Naive B cell (primary cell): ENCODE data around the gene ARHGAP32. TPM values are rescaled to one million over a fixed set of nuclear protein-coding genes. Genes with fewer than 3 reads are reported as not detected.

Experiments used
- ATAC-seq, 2 donors: fragments of 150-1000 bp; cut with Tn5 transposase; 2 replicates each; pipeline ENCODE4 v1.10.0; 2021; ENCODE audit warnings: low read depth in 2 of 2, mild to moderate bottlenecking in 2 of 2, moderate library complexity in 2 of 2
- DNase-seq: peaks from one replicate; pipeline ENCODE4 v3.0.0; 2022
- H3K27ac Mint-ChIP-seq, 6 donors: one replicate each; pipeline ENCODE4 v1.8.0; 2020 to 2022; ENCODE audit warnings: mild to moderate bottlenecking in 6 of 6, mixed read lengths in 6 of 6, moderate library complexity in 5 of 6, inconsistent platforms in 2 of 6
- H3K27me3 Mint-ChIP-seq, 3 donors: one replicate each; pipeline ENCODE4 v1.8.0; 2021 to 2022; ENCODE audit warnings: mixed read lengths in 3 of 3, mild to moderate bottlenecking in 1 of 3
- H3K36me3 Mint-ChIP-seq, 2 donors: one replicate each; pipeline ENCODE4 v1.8.0; 2020 to 2022; ENCODE audit warnings: mixed read lengths in 2 of 2, inconsistent platforms in 1 of 2, mild to moderate bottlenecking in 1 of 2
- H3K4me1 Mint-ChIP-seq, 3 donors: one replicate each; pipeline ENCODE4 v1.8.0; 2020 to 2022; ENCODE audit warnings: mixed read lengths in 3 of 3, inconsistent platforms in 1 of 3, mild to moderate bottlenecking in 1 of 3, moderate library complexity in 1 of 3
- H3K4me3 Mint-ChIP-seq, 8 donors: one replicate each; pipeline ENCODE4 v1.8.0; 2020 to 2022; ENCODE audit warnings: mild to moderate bottlenecking in 8 of 8, mixed read lengths in 8 of 8, moderate library complexity in 8 of 8, inconsistent platforms in 2 of 8
- H3K9me3 Mint-ChIP-seq, 7 donors: one replicate each; pipeline ENCODE4 v1.8.0; 2020 to 2022; ENCODE audit warnings: mixed read lengths in 7 of 7, mild to moderate bottlenecking in 5 of 7, inconsistent platforms in 2 of 7, moderate library complexity in 1 of 7
- polyA plus RNA-seq, 6 donors: library from polyadenylated mRNA; unstranded; fragments of 300-500 nt; fragmentation: Illumina TruSeq; gene quantifications; one replicate each; pipeline ENCODE4 v1.2.3, GENCODE V29; 2021; ENCODE audit warnings: low read depth in 6 of 6

ARHGAP32 gene
- polyA plus RNA-seq, result 1 to 10 TPM in 5 of 6 donors, under 1 TPM in 1; 0.91 to 5.0 (median 2.8) TPM

- Mint-ChIP-seq H3K27ac (no peak within 1 kb of the TSS), H3K36me3 (peaks cover 0 to 7% of the 10 kb centered on the region in 2 donors), H3K9me3 (peaks cover 0 to 6% (median 2%) of the 10 kb centered on the region in 7 donors), H3K4me3 (no peak within 1 kb of the TSS), H3K4me1 (peaks cover 4 to 7% (median 7%) of the 10 kb centered on the region in 3 donors), H3K27me3 (no peaks in the 10 kb centered on the region)
- DNase-seq (no peak), ATAC-seq (peak in 1 of 2 donors; percentile 23)
Measured at GRCh38 chr11:129192150-129192549, at the start of gene ARHGAP32. Gene ARHGAP32 (minus strand): TSS chr11:129192325. CDS start chr11:129192198, 127 bp downstream.

- ATAC-seq, result no peak
- no peak overlapping the region for H3K4me3 Mint-ChIP-seq
- no peaks in the 10 kb centered on the region for H3K27me3 Mint-ChIP-seq
Measured at GRCh38 chr11:129239207-129239606, 47.1 kb upstream of the ARHGAP32 start.

DNA sequence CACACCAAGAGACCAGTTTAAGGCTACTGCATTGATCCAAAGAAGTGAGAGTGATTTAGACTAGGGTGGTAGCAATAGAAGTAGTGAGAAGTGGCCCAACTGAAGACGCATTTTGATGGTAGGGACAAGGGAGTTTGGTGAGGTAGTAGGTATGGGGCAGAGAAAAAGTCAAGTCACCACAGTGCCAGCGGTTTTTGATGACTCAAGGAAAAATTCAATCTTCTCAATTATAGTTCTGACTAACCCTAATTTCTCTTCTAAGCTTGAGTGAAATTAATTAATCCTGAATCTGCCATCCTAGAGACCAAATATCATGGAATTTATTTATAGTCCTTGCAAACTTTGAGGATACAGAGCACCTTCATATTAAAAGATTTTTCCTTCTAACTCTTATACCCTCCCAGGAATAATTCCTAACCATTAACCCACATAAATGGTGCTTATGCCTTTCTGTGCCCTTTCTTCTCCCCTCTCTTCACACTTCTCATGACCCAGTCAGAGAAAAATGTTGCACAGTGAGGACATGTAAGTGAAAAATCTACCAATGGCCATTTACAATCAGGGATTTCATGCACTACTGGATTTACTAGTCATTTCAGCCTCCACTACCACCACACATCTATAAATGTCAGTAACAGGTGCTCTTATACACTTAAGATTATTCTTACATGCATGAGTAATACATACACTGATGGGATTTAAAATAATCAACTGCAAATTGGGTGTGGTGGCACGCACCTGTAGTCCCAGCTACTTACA is 45.9 kb upstream of the ARHGAP32 start:
- H3K9me3 Mint-ChIP-seq, result peaks cover 0 to 7% (median 0%) of the 10 kb centered on the region in 7 donors
- H3K36me3 Mint-ChIP-seq, result no peaks in the 10 kb centered on the region
- peaks cover 4 to 32% (median 13%) of the 10 kb centered on the region in 3 donors for H3K4me1 Mint-ChIP-seq
- no peak overlapping the region for H3K4me3 Mint-ChIP-seq
- DNase-seq (no peak), ATAC-seq (no peak)
- no peaks in the 10 kb centered on the region for H3K27me3 Mint-ChIP-seq
- peak overlapping the region in 3 of 6 donors; percentile 0 to 56 (median 44) for H3K27ac Mint-ChIP-seq

More at GRCh38 chr11:129239207-129239606, 47.1 kb upstream of the ARHGAP32 start:
- Mint-ChIP-seq H3K9me3 (peaks cover 0 to 7% (median 0%) of the 10 kb centered on the region in 7 donors), H3K4me1 (peaks cover 10 to 40% (median 19%) of the 10 kb centered on the region in 3 donors), H3K27ac (no peak overlapping the region), H3K36me3 (no peaks in the 10 kb centered on the region)
- DNase-seq, result no peak

GRCh38 chr11:129237456-129237855 is 45.3 kb upstream of the ARHGAP32 start:
- DNase-seq (no peak), ATAC-seq (no peak)
- no peaks in the 10 kb centered on the region for H3K36me3 Mint-ChIP-seq
- no peaks in the 10 kb centered on the region for H3K27me3 Mint-ChIP-seq
- H3K4me1 Mint-ChIP-seq, result peaks cover 4 to 33% (median 8%) of the 10 kb centered on the region in 3 donors
- H3K4me3 Mint-ChIP-seq, result no peak overlapping the region
- peak overlapping the region in 1 of 6 donors; percentile 44 for H3K27ac Mint-ChIP-seq
- peaks cover 0 to 7% (median 0%) of the 10 kb centered on the region in 7 donors for H3K9me3 Mint-ChIP-seq

GRCh38 chr11:129236850-129237249 is 44.7 kb upstream of the ARHGAP32 start:
- ATAC-seq (no peak), DNase-seq (no peak)
- peaks cover 4 to 33% (median 4%) of the 10 kb centered on the region in 3 donors for H3K4me1 Mint-ChIP-seq
- H3K9me3 Mint-ChIP-seq, result peaks cover 0 to 7% (median 0%) of the 10 kb centered on the region in 7 donors
- H3K36me3 Mint-ChIP-seq, result peaks cover 0 to 3% of the 10 kb centered on the region in 2 donors
- H3K4me3 Mint-ChIP-seq, result no peak overlapping the region
- H3K27ac Mint-ChIP-seq, result no peak overlapping the region
- no peaks in the 10 kb centered on the region for H3K27me3 Mint-ChIP-seq

- peaks cover 0 to 7% (median 0%) of the 10 kb centered on the region in 7 donors for H3K9me3 Mint-ChIP-seq
- H3K27ac Mint-ChIP-seq, result no peak overlapping the region
- no peak overlapping the region for H3K4me3 Mint-ChIP-seq
- no peak for ATAC-seq
- H3K36me3 Mint-ChIP-seq, result peaks cover 0 to 3% of the 10 kb centered on the region in 2 donors
- DNase-seq, result no peak
- H3K4me1 Mint-ChIP-seq, result peaks cover 2 to 29% (median 4%) of the 10 kb centered on the region in 3 donors
- H3K27me3 Mint-ChIP-seq, result no peaks in the 10 kb centered on the region
Measured at GRCh38 chr11:129234978-129235377, 42.9 kb upstream of the ARHGAP32 start.

DNA sequence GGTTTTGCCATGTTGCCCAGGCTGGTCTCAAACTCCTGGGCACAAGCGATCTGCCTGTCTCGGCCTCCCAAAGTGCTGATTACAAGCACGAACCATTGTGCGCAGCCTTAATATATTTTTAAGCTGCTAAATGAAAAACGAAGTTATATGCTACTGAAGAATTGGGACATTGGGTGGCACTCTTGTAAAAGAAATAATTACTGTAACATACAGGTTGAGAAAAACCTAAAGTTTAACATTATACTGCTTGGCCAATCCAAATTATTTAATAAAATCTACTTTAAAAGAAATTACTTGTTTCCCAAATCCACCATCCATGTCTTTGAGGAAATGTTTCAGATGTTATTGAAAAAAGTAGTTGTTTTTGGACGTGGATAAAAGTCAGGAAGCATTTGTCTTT is 37.9 kb upstream of the ARHGAP32 start:
- H3K4me1 Mint-ChIP-seq, result peaks cover 0 to 15% (median 7%) of the 10 kb centered on the region in 3 donors
- no peak overlapping the region for H3K4me3 Mint-ChIP-seq
- H3K36me3 Mint-ChIP-seq, result peaks cover 14 to 29% of the 10 kb centered on the region in 2 donors
- no peaks in the 10 kb centered on the region for H3K27me3 Mint-ChIP-seq
- H3K27ac Mint-ChIP-seq, result no peak overlapping the region
- DNase-seq (peak; percentile 3), ATAC-seq (no peak)
- H3K9me3 Mint-ChIP-seq, result peaks cover 11 to 32% (median 28%) of the 10 kb centered on the region in 7 donors

DNA sequence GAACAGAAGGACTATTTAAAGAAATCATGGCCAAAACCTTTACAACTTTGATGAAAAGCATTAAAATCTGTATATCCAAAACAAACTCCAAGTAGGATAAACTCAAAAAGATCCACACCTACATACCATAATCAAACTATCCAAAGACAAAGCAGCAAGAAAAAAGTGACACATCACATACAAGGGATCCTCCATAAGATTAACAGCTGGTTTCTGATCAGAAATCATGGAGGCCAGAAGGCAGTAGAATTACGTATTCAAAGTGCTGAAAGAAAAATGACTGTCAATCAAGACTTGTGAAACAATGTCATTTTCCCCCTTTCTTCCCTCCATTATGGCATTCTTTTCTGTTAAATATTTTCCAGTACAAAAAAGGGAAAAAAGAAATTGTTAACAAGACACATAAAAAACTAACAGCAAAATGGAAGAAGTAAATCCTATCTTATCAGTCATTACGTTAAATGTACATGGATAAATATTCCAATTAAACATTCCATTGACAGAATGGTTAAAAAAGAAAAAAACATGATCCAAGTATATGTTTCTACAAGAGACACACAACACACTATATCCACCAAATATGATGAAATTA is 34.2 kb upstream of the ARHGAP32 start:
- peaks cover 11 to 39% (median 29%) of the 10 kb centered on the region in 7 donors for H3K9me3 Mint-ChIP-seq

GRCh38 chr11:129225190-129225589 is 33.1 kb upstream of the ARHGAP32 start:
- DNase-seq, result no peak
- peak overlapping the region in 1 of 6 donors; percentile 64 for H3K27ac Mint-ChIP-seq
- no peak for ATAC-seq
- peaks cover 11 to 39% (median 29%) of the 10 kb centered on the region in 7 donors for H3K9me3 Mint-ChIP-seq
- no peaks in the 10 kb centered on the region for H3K27me3 Mint-ChIP-seq
- no peak overlapping the region for H3K4me3 Mint-ChIP-seq
- H3K4me1 Mint-ChIP-seq, result peaks cover under 1 to 13% (median 3%) of the 10 kb centered on the region in 3 donors
- H3K36me3 Mint-ChIP-seq, result peaks cover 11 to 30% of the 10 kb centered on the region in 2 donors

More for the DNA sequence above, 34.2 kb upstream of the ARHGAP32 start:
- H3K36me3 Mint-ChIP-seq, result peaks cover 11 to 30% of the 10 kb centered on the region in 2 donors
- H3K27me3 Mint-ChIP-seq, result no peaks in the 10 kb centered on the region
- DNase-seq, result no peak
- peaks cover 0 to 13% (median 3%) of the 10 kb centered on the region in 3 donors for H3K4me1 Mint-ChIP-seq
- no peak for ATAC-seq
- H3K4me3 Mint-ChIP-seq, result no peak overlapping the region
- H3K27ac Mint-ChIP-seq, result peak overlapping the region in 1 of 6 donors; percentile 39

DNA sequence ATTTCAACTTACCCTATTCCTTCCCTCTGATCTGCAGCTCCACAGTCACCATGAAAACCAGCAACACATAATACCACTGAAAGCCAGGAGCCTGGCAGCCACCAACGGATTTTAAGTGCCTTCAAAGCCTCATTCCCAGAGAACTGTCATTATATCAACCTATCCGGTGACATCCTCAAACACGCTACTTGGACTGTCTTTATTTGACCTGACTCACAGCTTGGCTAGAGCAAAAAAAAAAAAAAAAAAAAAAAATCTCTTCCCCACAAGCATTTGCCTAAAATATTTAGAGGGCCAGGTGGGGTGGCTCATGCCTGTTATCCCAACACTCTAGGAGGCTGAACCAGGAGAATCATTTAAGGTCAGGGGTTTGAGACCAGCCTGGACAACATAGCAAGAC is 32.4 kb upstream of the ARHGAP32 start:
- Mint-ChIP-seq H3K27me3 (no peaks in the 10 kb centered on the region), H3K27ac (peak overlapping the region in 1 of 6 donors; percentile 7), H3K4me1 (peaks cover 3 to 20% (median 7%) of the 10 kb centered on the region in 3 donors), H3K36me3 (peaks cover 11 to 30% of the 10 kb centered on the region in 2 donors), H3K4me3 (no peak overlapping the region), H3K9me3 (peaks cover 11 to 39% (median 29%) of the 10 kb centered on the region in 7 donors)
- DNase-seq (no peak), ATAC-seq (no peak)

DNA sequence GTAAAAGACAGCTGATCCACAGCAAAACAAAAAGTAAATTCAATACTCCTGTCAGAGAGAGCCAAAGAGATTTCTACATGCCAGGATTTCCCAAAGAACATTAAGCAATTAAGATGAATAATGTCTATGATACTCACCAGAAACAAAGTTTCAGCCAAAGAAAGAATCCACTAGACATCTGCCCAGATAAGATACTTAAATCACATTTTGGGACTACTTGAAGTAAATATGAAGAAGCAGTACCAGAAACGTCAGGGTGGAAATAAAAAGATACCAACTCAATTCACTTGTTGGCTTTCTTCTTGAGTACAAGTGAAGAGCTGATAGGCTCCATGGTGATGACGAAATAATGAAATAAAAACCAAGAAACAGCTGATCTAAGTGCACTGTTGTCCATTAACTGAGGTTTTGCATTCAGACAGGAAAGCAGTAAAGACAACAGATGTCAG is 31.6 kb upstream of the ARHGAP32 start:
- Mint-ChIP-seq H3K9me3 (peaks cover 11 to 39% (median 29%) of the 10 kb centered on the region in 7 donors), H3K4me1 (peaks cover 3 to 26% (median 7%) of the 10 kb centered on the region in 3 donors), H3K27ac (no peak overlapping the region), H3K27me3 (no peaks in the 10 kb centered on the region), H3K4me3 (no peak overlapping the region), H3K36me3 (peaks cover 11 to 30% of the 10 kb centered on the region in 2 donors)
- no peak for ATAC-seq
- DNase-seq, result no peak

GRCh38 chr11:129223260-129223659 is 31.1 kb upstream of the ARHGAP32 start:
- Mint-ChIP-seq H3K36me3 (peaks cover 11 to 30% of the 10 kb centered on the region in 2 donors), H3K9me3 (peaks cover 11 to 39% (median 29%) of the 10 kb centered on the region in 7 donors), H3K4me1 (peaks cover 3 to 29% (median 7%) of the 10 kb centered on the region in 3 donors), H3K27ac (no peak overlapping the region), H3K4me3 (no peak overlapping the region), H3K27me3 (no peaks in the 10 kb centered on the region)
- no peak for DNase-seq
- no peak for ATAC-seq

DNA sequence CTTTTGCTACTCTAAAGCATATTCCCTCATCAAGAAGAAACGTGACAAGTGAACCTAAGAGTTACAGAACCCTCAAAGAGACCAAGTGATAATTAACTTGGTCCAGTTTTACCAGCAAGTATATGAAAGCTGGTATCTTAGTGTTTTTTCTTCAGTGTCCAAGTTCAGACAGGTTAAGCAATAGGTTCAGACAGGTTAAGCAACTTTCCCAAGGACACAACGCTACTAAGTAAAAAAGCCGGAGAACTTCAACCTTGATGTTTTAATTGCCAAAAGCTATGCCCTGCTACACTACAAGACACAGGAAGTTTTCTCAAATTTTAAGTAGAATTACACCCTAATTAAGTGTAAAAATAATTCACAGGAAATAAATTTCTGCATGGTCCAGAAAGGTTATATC is 30.0 kb upstream of the ARHGAP32 start:
- Mint-ChIP-seq H3K4me3 (no peak overlapping the region), H3K36me3 (peaks cover 11 to 24% of the 10 kb centered on the region in 2 donors), H3K27ac (no peak overlapping the region), H3K9me3 (peaks cover 10 to 28% (median 21%) of the 10 kb centered on the region in 7 donors), H3K4me1 (peaks cover 3 to 25% (median 7%) of the 10 kb centered on the region in 3 donors), H3K27me3 (no peaks in the 10 kb centered on the region)
- DNase-seq, result no peak
- ATAC-seq, result no peak
